ENCODE measurements around the gene CHI3L2. TPM values are rescaled to one million over a fixed set of nuclear protein-coding genes. Genes with fewer than 3 reads are reported as not detected.

The CHI3L2 gene
- total RNA-seq, 1 experiment from 2014 or later, result 0.61 TPM

- Mint-ChIP-seq H3K4me3 (no peak overlapping the region), H3K27me3 (ENCODE audit: low read depth) (no peaks in the 10 kb centered on the region; the same call in 1 of the 2 replicates), H3K4me1 (peaks cover 27% of the 10 kb centered on the region), H3K36me3 (no peaks in the 10 kb centered on the region), H3K9me3 (peaks cover 42% of the 10 kb centered on the region), H3K27ac (no peak overlapping the region)
- CTCF ChIA-PET, result no interaction called here
- POLR2A ChIA-PET, result no interaction called here
- TF ChIP-seq ZNF219 (CRISPR knock-in tag; IDR thresholded peaks at IDR 0.05; ENCODE audit: borderline replicate concordance), result no peak
- TF ChIP-seq CREB1 (CRISPR knock-in tag; IDR thresholded peaks at IDR 0.05), result no peak
- TF ChIP-seq NR2C2 (CRISPR knock-in tag; IDR thresholded peaks at IDR 0.05), result no peak
- TF ChIP-seq ZNF317 (CRISPR knock-in tag; IDR thresholded peaks at IDR 0.05; ENCODE audit: borderline replicate concordance, low read depth), result no peak
- no peak for TF ChIP-seq MLX (CRISPR knock-in tag; IDR thresholded peaks at IDR 0.05)
- TF ChIP-seq, protein P1, sequence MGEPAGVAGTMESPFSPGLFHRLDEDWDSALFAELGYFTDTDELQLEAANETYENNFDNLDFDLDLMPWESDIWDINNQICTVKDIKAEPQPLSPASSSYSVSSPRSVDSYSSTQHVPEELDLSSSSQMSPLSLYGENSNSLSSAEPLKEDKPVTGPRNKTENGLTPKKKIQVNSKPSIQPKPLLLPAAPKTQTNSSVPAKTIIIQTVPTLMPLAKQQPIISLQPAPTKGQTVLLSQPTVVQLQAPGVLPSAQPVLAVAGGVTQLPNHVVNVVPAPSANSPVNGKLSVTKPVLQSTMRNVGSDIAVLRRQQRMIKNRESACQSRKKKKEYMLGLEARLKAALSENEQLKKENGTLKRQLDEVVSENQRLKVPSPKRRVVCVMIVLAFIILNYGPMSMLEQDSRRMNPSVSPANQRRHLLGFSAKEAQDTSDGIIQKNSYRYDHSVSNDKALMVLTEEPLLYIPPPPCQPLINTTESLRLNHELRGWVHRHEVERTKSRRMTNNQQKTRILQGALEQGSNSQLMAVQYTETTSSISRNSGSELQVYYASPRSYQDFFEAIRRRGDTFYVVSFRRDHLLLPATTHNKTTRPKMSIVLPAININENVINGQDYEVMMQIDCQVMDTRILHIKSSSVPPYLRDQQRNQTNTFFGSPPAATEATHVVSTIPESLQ (CRISPR knock-in tag; IDR thresholded peaks at IDR 0.05), result no peak
- DNase-seq (ENCODE audit: low spot score) (no peak), ATAC-seq (no peak)
Observed at GRCh38 chr1:111236806-111237205, 9.3 kb downstream of the CHI3L2 start.

- Mint-ChIP-seq H3K4me3 (no peak overlapping the region), H3K27ac (no peak overlapping the region), H3K27me3 (ENCODE audit: low read depth) (no peaks in the 10 kb centered on the region; the same call in 1 of the 2 replicates), H3K9me3 (peaks cover 31% of the 10 kb centered on the region), H3K4me1 (peaks cover 27% of the 10 kb centered on the region), H3K36me3 (no peaks in the 10 kb centered on the region)
- CTCF ChIA-PET, result no interaction called here
- ATAC-seq, result no peak
- POLR2A ChIA-PET, result no interaction called here
- no peak for TF ChIP-seq ZNF263 (CRISPR knock-in tag; IDR thresholded peaks at IDR 0.05; ENCODE audit: low read depth)
- TF ChIP-seq ZNF423 (CRISPR knock-in tag; IDR thresholded peaks at IDR 0.05), result no peak
- TF ChIP-seq SOX15 (CRISPR knock-in tag; IDR thresholded peaks at IDR 0.05), result no peak
- no peak for TF ChIP-seq MXD4 (CRISPR knock-in tag; IDR thresholded peaks at IDR 0.05; ENCODE audit: borderline replicate concordance)
- TF ChIP-seq TEAD4 (CRISPR knock-in tag; IDR thresholded peaks at IDR 0.05), result no peak
- TF ChIP-seq, protein P2, sequence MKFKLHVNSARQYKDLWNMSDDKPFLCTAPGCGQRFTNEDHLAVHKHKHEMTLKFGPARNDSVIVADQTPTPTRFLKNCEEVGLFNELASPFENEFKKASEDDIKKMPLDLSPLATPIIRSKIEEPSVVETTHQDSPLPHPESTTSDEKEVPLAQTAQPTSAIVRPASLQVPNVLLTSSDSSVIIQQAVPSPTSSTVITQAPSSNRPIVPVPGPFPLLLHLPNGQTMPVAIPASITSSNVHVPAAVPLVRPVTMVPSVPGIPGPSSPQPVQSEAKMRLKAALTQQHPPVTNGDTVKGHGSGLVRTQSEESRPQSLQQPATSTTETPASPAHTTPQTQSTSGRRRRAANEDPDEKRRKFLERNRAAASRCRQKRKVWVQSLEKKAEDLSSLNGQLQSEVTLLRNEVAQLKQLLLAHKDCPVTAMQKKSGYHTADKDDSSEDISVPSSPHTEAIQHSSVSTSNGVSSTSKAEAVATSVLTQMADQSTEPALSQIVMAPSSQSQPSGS (CRISPR knock-in tag; IDR thresholded peaks at IDR 0.05; ENCODE audit: borderline replicate concordance, low read depth), result no peak
- TF ChIP-seq TP53 (CRISPR knock-in tag; IDR thresholded peaks at IDR 0.05), result no peak
- no peak for TF ChIP-seq GTF2I (CRISPR knock-in tag; conservative IDR thresholded peaks at IDR 0.05)
- TF ChIP-seq ZNF416 (CRISPR knock-in tag; IDR thresholded peaks at IDR 0.05), result no peak
- TF ChIP-seq, protein P3, sequence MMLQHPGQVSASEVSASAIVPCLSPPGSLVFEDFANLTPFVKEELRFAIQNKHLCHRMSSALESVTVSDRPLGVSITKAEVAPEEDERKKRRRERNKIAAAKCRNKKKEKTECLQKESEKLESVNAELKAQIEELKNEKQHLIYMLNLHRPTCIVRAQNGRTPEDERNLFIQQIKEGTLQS (CRISPR knock-in tag; conservative IDR thresholded peaks at IDR 0.05), result no peak
- TF ChIP-seq SMAD3 (CRISPR knock-in tag; IDR thresholded peaks at IDR 0.05; ENCODE audit: borderline replicate concordance), result no peak
- no peak for DNase-seq (ENCODE audit: low spot score)
Observed at GRCh38 chr1:111238056-111238795, 10.7 kb downstream of the CHI3L2 start.

GRCh38 chr1:111241797-111242196, 14.3 kb downstream of the CHI3L2 start:
- ATAC-seq (peak; percentile 38; the same call in 1 of the 2 replicates), DNase-seq (ENCODE audit: low spot score) (no peak)
- Mint-ChIP-seq H3K27me3 (ENCODE audit: low read depth) (no peaks in the 10 kb centered on the region; the same call in 1 of the 2 replicates), H3K27ac (no peak overlapping the region), H3K4me1 (peaks cover 16% of the 10 kb centered on the region), H3K4me3 (no peak overlapping the region), H3K36me3 (no peaks in the 10 kb centered on the region), H3K9me3 (peaks cover 12% of the 10 kb centered on the region)
- CTCF ChIA-PET, result interaction anchor here (1.2 kb wide), 1 partner anchor 19 kb away, joined by 8 read pairs; no protein-coding TSS in a partner anchor
- POLR2A ChIA-PET, result no interaction called here
- TF ChIP-seq USF2 (CRISPR knock-in tag; IDR thresholded peaks at IDR 0.05) (no peak), CDX4 (CRISPR knock-in tag; IDR thresholded peaks at IDR 0.05; ENCODE audit: borderline replicate concordance) (no peak), ZNF263 (CRISPR knock-in tag; IDR thresholded peaks at IDR 0.05; ENCODE audit: low read depth) (no peak), NR1H2 (CRISPR knock-in tag; IDR thresholded peaks at IDR 0.05) (no peak), SMAD4 (CRISPR knock-in tag; IDR thresholded peaks at IDR 0.05) (no peak), CREM (CRISPR knock-in tag; IDR thresholded peaks at IDR 0.05) (no peak)
- TF ChIP-seq, protein P4, sequence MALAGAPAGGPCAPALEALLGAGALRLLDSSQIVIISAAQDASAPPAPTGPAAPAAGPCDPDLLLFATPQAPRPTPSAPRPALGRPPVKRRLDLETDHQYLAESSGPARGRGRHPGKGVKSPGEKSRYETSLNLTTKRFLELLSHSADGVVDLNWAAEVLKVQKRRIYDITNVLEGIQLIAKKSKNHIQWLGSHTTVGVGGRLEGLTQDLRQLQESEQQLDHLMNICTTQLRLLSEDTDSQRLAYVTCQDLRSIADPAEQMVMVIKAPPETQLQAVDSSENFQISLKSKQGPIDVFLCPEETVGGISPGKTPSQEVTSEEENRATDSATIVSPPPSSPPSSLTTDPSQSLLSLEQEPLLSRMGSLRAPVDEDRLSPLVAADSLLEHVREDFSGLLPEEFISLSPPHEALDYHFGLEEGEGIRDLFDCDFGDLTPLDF (CRISPR knock-in tag; IDR thresholded peaks at IDR 0.05), result no peak
- TF ChIP-seq, protein P5, sequence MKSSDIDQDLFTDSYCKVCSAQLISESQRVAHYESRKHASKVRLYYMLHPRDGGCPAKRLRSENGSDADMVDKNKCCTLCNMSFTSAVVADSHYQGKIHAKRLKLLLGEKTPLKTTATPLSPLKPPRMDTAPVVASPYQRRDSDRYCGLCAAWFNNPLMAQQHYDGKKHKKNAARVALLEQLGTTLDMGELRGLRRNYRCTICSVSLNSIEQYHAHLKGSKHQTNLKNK (CRISPR knock-in tag; IDR thresholded peaks at IDR 0.05), result no peak

Measured in WTC11 (cell line).